Keratinocyte (primary cell): ENCODE data around the gene ZMIZ1. TPM values are rescaled to one million over a fixed set of nuclear protein-coding genes. Genes with fewer than 3 reads are reported as not detected.

Source experiments
- DNase-seq: peaks from one replicate; pipeline ENCODE4 v3.0.0-alpha.2; 2011; ENCODE audit warnings: low read depth, missing footprints, low spot score
- FAIRE-seq: peaks from 2 replicates; lab custom pipeline; 2011; peaks lifted over from hg19 to GRCh38; lab: Jason Lieb, UNC
- H2AFZ ChIP-seq: 2 replicates; pipeline ENCODE4 v1.6.0; 2012; ENCODE audit warnings: low read length, control low read depth, inconsistent platforms; ENCODE audit not compliant: control insufficient read depth
- H3K27ac ChIP-seq: 2 replicates; pipeline ENCODE4 v1.5.1; 2011; ENCODE audit warnings: low read length; ENCODE audit not compliant: control insufficient read depth, insufficient read depth
- H3K27me3 ChIP-seq: 3 replicates; pipeline ENCODE4 v1.6.0; 2011; ENCODE audit warnings: low read length; ENCODE audit not compliant: control insufficient read depth, insufficient read depth; ENCODE audit errors: extremely low read depth
- H3K36me3 ChIP-seq, 2 experiments: 2 replicates in 1 of 2; 3 replicates in 1 of 2; pipeline ENCODE4 v1.5.1; 2011; ENCODE audit warnings: low read length in 2 of 2, mild to moderate bottlenecking in 1 of 2; ENCODE audit not compliant: control insufficient read depth in 2 of 2, insufficient read depth in 2 of 2; ENCODE audit errors: extremely low read depth in 1 of 2
- H3K4me1 ChIP-seq: 3 replicates; pipeline ENCODE4 v1.5.1; 2011; ENCODE audit warnings: low read length; ENCODE audit not compliant: control insufficient read depth, insufficient read depth; ENCODE audit errors: extremely low read depth
- H3K4me2 ChIP-seq: 3 replicates; pipeline ENCODE4 v1.6.0; 2011; ENCODE audit warnings: low read depth, low read length; ENCODE audit not compliant: control insufficient read depth, insufficient read depth; ENCODE audit errors: extremely low read depth
- H3K4me3 ChIP-seq, 3 experiments: fragments of 200-600 bp in 1 of 3; sonication (generic) in 1 of 3; 2 replicates in 2 of 3; 3 replicates in 1 of 3; pipeline ENCODE4 v1.5.1; 2011 to 2016; ENCODE audit warnings: low read length in 3 of 3, mild to moderate bottlenecking in 3 of 3, control low read depth in 2 of 3, inconsistent platforms in 1 of 3, low read depth in 1 of 3, mixed read lengths in 1 of 3, mixed run types in 1 of 3, moderate library complexity in 1 of 3; ENCODE audit not compliant: control insufficient read depth in 2 of 3, insufficient read depth in 2 of 3; ENCODE audit errors: extremely low read depth in 1 of 3
- H3K79me2 ChIP-seq: 2 replicates; pipeline ENCODE4 v1.6.0; 2012; ENCODE audit warnings: low read length; ENCODE audit not compliant: control insufficient read depth, insufficient read depth
- H3K9ac ChIP-seq: 3 replicates; pipeline ENCODE4 v1.6.0; 2011; ENCODE audit warnings: low read length; ENCODE audit not compliant: control insufficient read depth, insufficient read depth; ENCODE audit errors: extremely low read depth
- H3K9me1 ChIP-seq: 3 replicates; pipeline ENCODE4 v1.6.0; 2011; ENCODE audit warnings: low read length; ENCODE audit not compliant: control insufficient read depth, insufficient read depth; ENCODE audit errors: extremely low read depth
- H3K9me3 ChIP-seq: 2 replicates; pipeline ENCODE4 v1.5.1; 2012; ENCODE audit warnings: low read depth, low read length; ENCODE audit not compliant: control insufficient read depth
- H4K20me1 ChIP-seq: 3 replicates; pipeline ENCODE4 v1.6.0; 2011; ENCODE audit warnings: low read length; ENCODE audit not compliant: control insufficient read depth, insufficient read depth; ENCODE audit errors: extremely low read depth
- EZH2 ChIP-seq: IDR thresholded peaks from one replicate; pipeline ENCODE4 v1.6.1; 2012; ENCODE audit warnings: inconsistent platforms, mild to moderate bottlenecking, low read length, moderate library complexity
- dilution Hi-C: fragments of 300-500 bp; cut with MboI; formaldehyde crosslinking; loops from one replicate; pipeline ENCODE4 v1.7.0; 2020; ENCODE audit warnings: low sequenced_read_pairs; ENCODE audit not compliant: extremely low pct_ligation_motif_present
- polyA plus RNA-seq, 5 experiments: library from polyadenylated mRNA; depleted of rRNA in 3 of 5; stranded (reverse) in 3 of 5; stranded (forward) in 1 of 5; unstranded in 1 of 5; fragments of >200 nt; gene quantifications; 1 replicate in 1 of 5; 2 replicates in 3 of 5; 3 replicates in 1 of 5; pipeline versions ENCODE4 v1.2.1 to v1.2.3, GENCODE V29; 2011 to 2012; ENCODE audit warnings: missing spikeins in 2 of 5, low read depth in 1 of 5, low replicate concordance in 1 of 5
- TF ChIP-seq, protein P1 (sequence below), 3 experiments: IDR thresholded peaks in 1 of 3; conservative IDR thresholded peaks in 1 of 3; optimal IDR thresholded peaks in 1 of 3; 2 replicates in 2 of 3; 3 replicates in 1 of 3; pipeline versions ENCODE3 to v1.5.1; 2011; ENCODE audit warnings: low read length in 3 of 3, mild to moderate bottlenecking in 3 of 3, moderate library complexity in 2 of 3, control low read depth in 1 of 3, inconsistent platforms in 1 of 3; ENCODE audit not compliant: insufficient read depth in 2 of 3; ENCODE audit errors: extremely low read depth in 1 of 3

The ZMIZ1 gene
- polyA plus RNA-seq, 1 donor (not counting 4 experiments of a cell fraction or from before 2014, with no cell fraction given) = 1.8 TPM

- Histone ChIP-seq H2AFZ (no peak overlapping the region), H3K27me3 (no peaks in the 10 kb centered on the region), H4K20me1 (no peaks in the 10 kb centered on the region), H3K9me3 (no peaks in the 10 kb centered on the region), H3K4me1 (peaks cover 35% of the 10 kb centered on the region), H3K36me3 (peaks cover 3 to 5% of the 10 kb centered on the region in 2 experiments), H3K4me3 (no peak overlapping the region), H3K9me1 (no peaks in the 10 kb centered on the region), H3K27ac (no peak overlapping the region), H3K9ac (no peak overlapping the region), H3K79me2 (no peaks in the 10 kb centered on the region), H3K4me2 (no peak overlapping the region)
- dilution Hi-C loops = no loop called here
- no peak for DNase-seq
- FAIRE-seq = no peak
- no peak for TF ChIP-seq EZH2
Observed at GRCh38 chr10:79186486-79187120, 117.8 kb downstream of the ZMIZ1 start.

DNA sequence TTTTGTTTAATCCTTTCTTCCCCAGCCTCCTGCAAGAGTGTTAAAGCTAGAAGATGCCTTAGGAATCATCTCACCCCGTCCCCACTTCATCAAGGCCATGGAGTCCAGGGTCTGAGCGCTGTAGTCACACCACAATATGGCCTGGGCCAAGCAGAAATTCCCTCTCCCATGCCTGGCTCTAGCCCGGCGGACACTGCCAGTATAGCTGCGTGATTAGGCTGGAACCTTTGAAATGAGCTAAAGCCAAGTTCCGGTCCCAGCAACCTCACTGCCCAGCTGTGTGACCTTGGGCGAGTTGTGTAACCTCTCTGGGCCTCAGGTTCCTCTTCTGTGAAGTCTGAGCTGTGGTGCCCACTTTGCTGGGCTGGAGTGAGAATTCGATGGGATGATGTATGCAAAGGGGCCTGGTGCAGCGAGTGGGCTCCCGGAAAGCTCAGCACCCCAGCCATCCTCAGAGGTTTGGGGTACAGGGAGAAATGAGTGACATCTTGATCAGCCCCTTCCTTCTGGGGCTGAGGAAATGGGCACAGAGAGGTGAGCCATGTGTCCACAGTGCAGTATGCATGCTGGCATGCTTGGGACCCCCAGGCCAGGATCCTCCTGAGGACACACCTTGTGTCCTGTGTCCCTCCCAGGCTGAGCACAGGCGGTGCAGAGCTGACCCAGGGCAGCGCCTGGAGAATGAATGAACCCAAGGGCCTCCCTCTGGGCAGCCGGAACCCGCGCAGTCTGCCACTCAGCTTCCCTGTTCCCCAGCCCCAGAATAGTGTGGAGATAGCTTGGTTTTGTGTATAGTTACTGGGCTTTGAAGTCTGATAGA lies 118.6 kb downstream of the ZMIZ1 start:
- H3K79me2 ChIP-seq = no peaks in the 10 kb centered on the region
- no peak overlapping the region for H3K9ac ChIP-seq
- dilution Hi-C loops = no loop called here
- H4K20me1 ChIP-seq = no peaks in the 10 kb centered on the region
- no peak overlapping the region for H3K4me3 ChIP-seq
- FAIRE-seq (no peak), DNase-seq (no peak)
- peaks cover 3 to 5% of the 10 kb centered on the region in 2 experiments for H3K36me3 ChIP-seq
- no peak overlapping the region for H2AFZ ChIP-seq
- no peaks in the 10 kb centered on the region for H3K27me3 ChIP-seq
- peaks cover 36% of the 10 kb centered on the region for H3K4me1 ChIP-seq
- no peaks in the 10 kb centered on the region for H3K9me3 ChIP-seq
- TF ChIP-seq EZH2 = no peak
- TF ChIP-seq, protein P1, sequence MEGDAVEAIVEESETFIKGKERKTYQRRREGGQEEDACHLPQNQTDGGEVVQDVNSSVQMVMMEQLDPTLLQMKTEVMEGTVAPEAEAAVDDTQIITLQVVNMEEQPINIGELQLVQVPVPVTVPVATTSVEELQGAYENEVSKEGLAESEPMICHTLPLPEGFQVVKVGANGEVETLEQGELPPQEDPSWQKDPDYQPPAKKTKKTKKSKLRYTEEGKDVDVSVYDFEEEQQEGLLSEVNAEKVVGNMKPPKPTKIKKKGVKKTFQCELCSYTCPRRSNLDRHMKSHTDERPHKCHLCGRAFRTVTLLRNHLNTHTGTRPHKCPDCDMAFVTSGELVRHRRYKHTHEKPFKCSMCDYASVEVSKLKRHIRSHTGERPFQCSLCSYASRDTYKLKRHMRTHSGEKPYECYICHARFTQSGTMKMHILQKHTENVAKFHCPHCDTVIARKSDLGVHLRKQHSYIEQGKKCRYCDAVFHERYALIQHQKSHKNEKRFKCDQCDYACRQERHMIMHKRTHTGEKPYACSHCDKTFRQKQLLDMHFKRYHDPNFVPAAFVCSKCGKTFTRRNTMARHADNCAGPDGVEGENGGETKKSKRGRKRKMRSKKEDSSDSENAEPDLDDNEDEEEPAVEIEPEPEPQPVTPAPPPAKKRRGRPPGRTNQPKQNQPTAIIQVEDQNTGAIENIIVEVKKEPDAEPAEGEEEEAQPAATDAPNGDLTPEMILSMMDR (optimal IDR thresholded peaks at IDR 0.05 in 1 of 3, IDR thresholded peaks at IDR 0.05 in 1 of 3, conservative IDR thresholded peaks at IDR 0.05 in 1 of 3; ENCODE audit: extremely low read depth in 1 of 3, insufficient read depth in 2 of 3, low read length in 3 of 3) = no peak
- no peaks in the 10 kb centered on the region for H3K9me1 ChIP-seq
- no peak overlapping the region for H3K4me2 ChIP-seq
- H3K27ac ChIP-seq = no peak overlapping the region
